Small intestine (tissue), 7 donors: ENCODE measurements around the gene AFF3. TPM values are rescaled to one million over a fixed set of nuclear protein-coding genes. Genes with fewer than 3 reads are reported as not detected.

Experiments
- DNase-seq, 2 donors: peaks; one replicate each; pipeline versions ENCODE4 v3.0.0 to v3.0.0-alpha.2; 2013
- FAIRE-seq: peaks from 2 replicates; lab custom pipeline; 2012; peaks lifted over from hg19 to GRCh38; lab: Jason Lieb, UNC
- H3K27ac ChIP-seq, 3 donors: one replicate each; pipeline ENCODE4 v1.5.1; 2013; ENCODE audit warnings: low read length in 2 of 3, mild to moderate bottlenecking in 2 of 3, control low read depth in 1 of 3, inconsistent platforms in 1 of 3, low read depth in 1 of 3, moderate library complexity in 1 of 3
- H3K27me3 ChIP-seq, 3 donors: one replicate each; pipeline ENCODE4 v1.6.1; 2013; ENCODE audit warnings: low read length in 3 of 3, inconsistent platforms in 1 of 3; ENCODE audit not compliant: control insufficient read depth in 3 of 3, insufficient read depth in 3 of 3
- H3K36me3 ChIP-seq, 3 donors: one replicate each; pipeline ENCODE4 v1.6.1; 2013; ENCODE audit warnings: low read length in 3 of 3, inconsistent platforms in 1 of 3, low read depth in 1 of 3, mild to moderate bottlenecking in 1 of 3, moderate library complexity in 1 of 3; ENCODE audit not compliant: control insufficient read depth in 3 of 3, insufficient read depth in 2 of 3
- H3K4me1 ChIP-seq, 3 donors: one replicate each; pipeline ENCODE4 v1.6.1; 2013; ENCODE audit warnings: low read length in 2 of 3, inconsistent platforms in 1 of 3, low read depth in 1 of 3, mild to moderate bottlenecking in 1 of 3, moderate library complexity in 1 of 3; ENCODE audit not compliant: control insufficient read depth in 3 of 3, insufficient read depth in 2 of 3
- H3K4me3 ChIP-seq, 3 donors: one replicate each; pipeline ENCODE4 v1.5.1; 2013; ENCODE audit warnings: low read length in 3 of 3, control low read depth in 1 of 3, inconsistent platforms in 1 of 3, low read depth in 1 of 3, mild to moderate bottlenecking in 1 of 3, moderate library complexity in 1 of 3
- H3K9me3 ChIP-seq, 2 donors: one replicate each; pipeline ENCODE4 v1.6.1; 2013; ENCODE audit warnings: low read depth in 1 of 2, low read length in 1 of 2; ENCODE audit not compliant: control insufficient read depth in 2 of 2, insufficient read depth in 1 of 2
- WGBS, 3 donors: extraction: QIAGEN DNeasy Blood & Tissue Kit; methylation state at CpG; one replicate each; pipeline ENCODE4 v1.1.7; 2013; 5-methylcytosine and 5-hydroxymethylcytosine counted together
- polyA plus RNA-seq, 4 donors: library from polyadenylated mRNA; stranded (reverse) in 3 of 4; unstranded in 1 of 4; fragments of 200-250 nt in 3 of 4; fragments of 120-200 nt in 1 of 4; gene quantifications; one replicate each; pipeline versions ENCODE4 v1.2.1 to v1.2.3, GENCODE V29; 2013
- donor health status: healthy with polysubstance abuse.
- donor health status: control.
- donor health status: control.
- donor health status: Bipolar disorder and iron deficiency.
- donor health status: healthy.

The AFF3 gene
- polyA plus RNA-seq, 4 donors: 0.27 to 3.2 (median 0.92) TPM; not detected in 1

- no peak overlapping the region for H3K4me3 ChIP-seq
- DNase-seq (no peak), FAIRE-seq (no peak)
- 84 to 93% (median 91%) methylated on average over 2 of the region's 2 CpGs for WGBS, 3 donors
- no peaks in the 10 kb centered on the region for H3K36me3 ChIP-seq
- H3K27ac ChIP-seq: no peak overlapping the region
- no peaks in the 10 kb centered on the region for H3K4me1 ChIP-seq
- no peaks in the 10 kb centered on the region for H3K27me3 ChIP-seq
- H3K9me3 ChIP-seq: no peaks in the 10 kb centered on the region
Measured at GRCh38 chr2:99522157-99522556, 620.2 kb downstream of the AFF3 start.

GRCh38 chr2:99520813-99521212, 621.6 kb downstream of the AFF3 start:
- H3K4me3 ChIP-seq: no peak overlapping the region
- WGBS, 3 donors: 60 to 69% (median 60%) methylated on average over 3 of the region's 3 CpGs
- no peaks in the 10 kb centered on the region for H3K27me3 ChIP-seq
- DNase-seq: no peak
- no peaks in the 10 kb centered on the region for H3K9me3 ChIP-seq
- H3K27ac ChIP-seq: no peak overlapping the region
- no peak for FAIRE-seq
- H3K36me3 ChIP-seq: no peaks in the 10 kb centered on the region
- H3K4me1 ChIP-seq: no peaks in the 10 kb centered on the region

GRCh38 chr2:99520195-99520594, 622.2 kb downstream of the AFF3 start:
- WGBS, 3 donors: 86 to 95% (median 93%) methylated on average over 4 of the region's 4 CpGs
- no peak overlapping the region for H3K27ac ChIP-seq
- no peaks in the 10 kb centered on the region for H3K9me3 ChIP-seq
- H3K27me3 ChIP-seq: no peaks in the 10 kb centered on the region
- no peaks in the 10 kb centered on the region for H3K4me1 ChIP-seq
- no peaks in the 10 kb centered on the region for H3K36me3 ChIP-seq
- FAIRE-seq (no peak), DNase-seq (no peak)
- H3K4me3 ChIP-seq: no peak overlapping the region

GRCh38 chr2:99514357-99514756, 628.0 kb downstream of the AFF3 start:
- DNase-seq (no peak), FAIRE-seq (no peak)
- H3K9me3 ChIP-seq: no peaks in the 10 kb centered on the region
- H3K4me1 ChIP-seq: no peaks in the 10 kb centered on the region
- no peak overlapping the region for H3K4me3 ChIP-seq
- no peaks in the 10 kb centered on the region for H3K27me3 ChIP-seq
- H3K27ac ChIP-seq: no peak overlapping the region
- no peaks in the 10 kb centered on the region for H3K36me3 ChIP-seq
- 58 to 74% (median 63%) methylated on average over 4 of the region's 4 CpGs for WGBS, 3 donors

- FAIRE-seq (no peak), DNase-seq (no peak)
- H3K4me3 ChIP-seq: no peak overlapping the region
- H3K27me3 ChIP-seq: no peaks in the 10 kb centered on the region
- H3K9me3 ChIP-seq: no peaks in the 10 kb centered on the region
- no peak overlapping the region for H3K27ac ChIP-seq
- no peaks in the 10 kb centered on the region for H3K4me1 ChIP-seq
- H3K36me3 ChIP-seq: no peaks in the 10 kb centered on the region
- WGBS, 3 donors: 73 to 94% (median 90%) methylated on average over 1 of the region's 1 CpG
Measured at GRCh38 chr2:99512181-99512591, 630.2 kb downstream of the AFF3 start.

- 75 to 87% (median 85%) methylated on average over 4 of the region's 4 CpGs for WGBS, 3 donors
- no peak for FAIRE-seq
- DNase-seq: no peak
Measured at GRCh38 chr2:99509387-99509786, 633.0 kb downstream of the AFF3 start.

GRCh38 chr2:99507937-99508818, 634.2 kb downstream of the AFF3 start:
- H3K27me3 ChIP-seq: no peaks in the 10 kb centered on the region
- H3K4me3 ChIP-seq: no peak overlapping the region
- no peaks in the 10 kb centered on the region for H3K9me3 ChIP-seq
- no peaks in the 10 kb centered on the region for H3K4me1 ChIP-seq
- FAIRE-seq (no peak), DNase-seq (peak in 1 of 2 donors; percentile 30)
- 84 to 94% (median 87%) methylated on average over 7 of the region's 7 CpGs for WGBS, 3 donors
- H3K36me3 ChIP-seq: no peaks in the 10 kb centered on the region
- no peak overlapping the region for H3K27ac ChIP-seq

More at GRCh38 chr2:99509387-99509786, 633.0 kb downstream of the AFF3 start:
- Histone ChIP-seq H3K9me3 (no peaks in the 10 kb centered on the region), H3K4me3 (no peak overlapping the region), H3K27ac (no peak overlapping the region), H3K27me3 (no peaks in the 10 kb centered on the region), H3K36me3 (no peaks in the 10 kb centered on the region), H3K4me1 (no peaks in the 10 kb centered on the region)

- 32 to 45% (median 42%) methylated on average over 4 of the region's 4 CpGs for WGBS, 3 donors
- no peaks in the 10 kb centered on the region for H3K36me3 ChIP-seq
- no peak overlapping the region for H3K27ac ChIP-seq
- no peak for FAIRE-seq
- no peak for DNase-seq
- no peak overlapping the region for H3K4me3 ChIP-seq
- no peaks in the 10 kb centered on the region for H3K9me3 ChIP-seq
- no peaks in the 10 kb centered on the region for H3K27me3 ChIP-seq
- no peaks in the 10 kb centered on the region for H3K4me1 ChIP-seq
Measured at GRCh38 chr2:99504844-99505584, 637.4 kb downstream of the AFF3 start.
